ENCODE measurements around the gene ACAT1.
"Not testable (repeated sequence)": the region's sequence is repeated elsewhere in the genome, so short reads cannot be mapped to it uniquely, and the experiment has no call there.

The ACAT1 gene

DNA sequence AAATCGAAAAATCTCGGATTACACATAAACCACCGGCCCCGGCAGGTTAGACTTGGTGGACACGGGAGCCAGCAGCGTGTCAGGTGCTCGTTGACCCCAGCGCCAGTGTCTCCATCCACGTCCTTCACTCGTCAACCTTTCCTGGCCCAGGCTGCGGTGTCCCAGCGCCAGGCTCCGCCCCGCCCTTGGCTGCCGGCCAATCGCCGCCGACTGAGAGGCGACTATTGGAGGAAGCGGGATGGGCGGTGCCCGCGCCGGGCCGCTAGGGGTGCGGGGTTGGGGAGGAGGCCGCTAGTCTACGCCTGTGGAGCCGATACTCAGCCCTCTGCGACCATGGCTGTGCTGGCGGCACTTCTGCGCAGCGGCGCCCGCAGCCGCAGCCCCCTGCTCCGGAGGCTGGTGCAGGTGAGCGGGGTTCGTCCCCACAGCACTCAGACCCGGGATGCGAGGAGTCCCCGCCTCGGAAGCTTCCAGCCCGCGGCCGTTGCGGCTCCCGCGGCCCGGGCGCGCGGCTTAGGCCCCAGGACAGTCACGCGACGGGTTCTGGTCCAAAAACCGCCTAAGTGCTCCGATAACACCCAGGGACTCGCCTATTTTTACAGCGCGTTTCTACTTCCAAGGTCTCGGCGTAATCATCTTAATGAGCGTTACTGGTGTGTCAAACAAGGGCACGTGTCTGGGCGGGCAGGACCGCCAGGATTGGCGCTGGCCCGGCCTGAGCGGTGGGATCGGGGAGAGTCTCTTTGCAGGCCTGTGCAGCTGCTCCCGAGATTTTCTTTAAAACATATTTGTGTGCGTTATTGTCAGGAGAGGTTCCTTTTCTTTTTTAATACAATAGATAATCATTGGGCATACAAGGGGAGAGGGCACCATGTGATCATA lies at the start of gene ACAT1:
TSS of gene ACAT1 (plus strand) at position 294 of the 882 bp plus-strand sequence. CDS start at position 334, 40 bp downstream.
- DNase-seq (ENCODE audit: low read depth in 2 of 2) = peak; percentile 93 to 94

DNA sequence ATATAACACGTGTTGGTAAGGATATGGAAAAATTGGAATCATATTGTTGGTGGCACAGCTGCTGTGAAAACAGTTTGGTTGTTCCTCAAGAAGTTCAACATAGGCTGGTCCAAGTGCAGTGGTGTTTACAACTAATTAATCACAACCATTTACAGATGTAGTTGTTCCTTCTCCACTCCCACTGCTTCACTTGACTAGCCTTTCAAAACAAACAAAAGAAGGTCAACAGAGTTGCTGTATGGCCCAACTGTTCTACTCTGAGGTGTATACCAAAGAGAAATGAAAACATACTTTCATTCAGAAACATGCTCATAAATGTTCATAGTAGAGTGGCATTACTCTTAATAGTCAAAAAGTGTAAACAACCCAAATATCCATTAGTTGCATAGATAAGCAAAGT lies 36.6 kb upstream of the ACAT1 start:
- no peak for DNase-seq (ENCODE audit: low read depth in 2 of 2)

DNA sequence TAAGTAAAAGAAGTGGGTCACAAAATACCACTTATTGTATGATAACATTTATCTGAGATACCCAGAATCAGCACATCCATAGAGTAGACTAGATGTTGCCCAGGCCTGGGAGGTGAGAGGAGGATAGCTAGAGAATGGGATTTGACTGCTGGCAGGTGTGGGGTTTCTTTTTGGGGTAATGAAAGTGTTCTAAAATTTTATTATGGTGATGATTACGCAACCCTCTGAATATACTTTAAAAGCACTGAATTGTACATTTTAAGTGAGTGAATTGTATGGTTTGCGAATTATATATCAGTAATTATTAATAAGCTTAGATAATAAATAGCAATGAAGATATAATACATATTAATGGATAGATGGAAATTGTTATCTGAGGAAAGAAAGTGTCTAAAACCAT lies 35.7 kb upstream of the ACAT1 start:
- DNase-seq (ENCODE audit: low read depth in 2 of 2) = no peak

DNA sequence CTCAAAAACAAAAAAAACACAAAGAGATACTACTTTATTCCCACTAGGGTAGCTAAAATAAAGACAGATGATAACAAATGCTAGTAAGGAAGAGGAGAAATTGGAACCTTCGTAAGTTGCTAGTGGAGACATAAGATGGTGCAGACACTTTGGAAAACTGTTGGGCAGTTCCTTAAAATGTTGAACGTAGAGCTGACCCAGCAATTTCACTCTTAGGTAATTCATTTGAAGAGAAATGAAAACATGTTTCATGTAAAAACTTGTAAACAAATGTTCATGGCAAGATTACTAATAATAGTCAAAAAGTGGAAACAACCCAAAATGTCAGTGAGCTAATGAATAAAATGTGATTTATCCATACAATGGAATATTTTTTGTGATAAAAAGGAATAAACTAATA lies 29.2 kb upstream of the ACAT1 start:
- no peak for DNase-seq (ENCODE audit: low read depth in 2 of 2)

- DNase-seq (ENCODE audit: low read depth in 2 of 2) = no peak
Observed at GRCh38 chr11:108093128-108093904, 28.1 kb upstream of the ACAT1 start.

DNA sequence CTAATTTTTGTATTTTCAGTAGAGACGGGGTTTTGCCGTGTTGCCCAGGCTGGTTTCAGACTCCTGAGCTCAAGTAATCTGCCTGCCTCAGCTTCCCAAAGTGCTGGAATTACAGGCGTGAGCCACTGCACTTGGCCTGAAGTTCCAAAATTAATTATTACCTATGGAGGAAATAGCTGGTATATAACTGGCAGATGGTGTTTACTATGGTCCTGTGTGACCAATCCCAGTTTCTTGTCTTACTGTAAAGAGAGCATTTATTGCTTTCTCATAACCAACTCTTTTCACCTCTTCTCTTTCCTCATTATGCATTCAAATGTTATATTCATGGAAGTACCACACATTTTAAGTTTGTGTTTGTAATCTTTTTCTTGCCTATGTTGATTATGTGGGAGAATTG lies 24.2 kb upstream of the ACAT1 start:
- no peak for DNase-seq (ENCODE audit: low read depth in 2 of 2)

DNA sequence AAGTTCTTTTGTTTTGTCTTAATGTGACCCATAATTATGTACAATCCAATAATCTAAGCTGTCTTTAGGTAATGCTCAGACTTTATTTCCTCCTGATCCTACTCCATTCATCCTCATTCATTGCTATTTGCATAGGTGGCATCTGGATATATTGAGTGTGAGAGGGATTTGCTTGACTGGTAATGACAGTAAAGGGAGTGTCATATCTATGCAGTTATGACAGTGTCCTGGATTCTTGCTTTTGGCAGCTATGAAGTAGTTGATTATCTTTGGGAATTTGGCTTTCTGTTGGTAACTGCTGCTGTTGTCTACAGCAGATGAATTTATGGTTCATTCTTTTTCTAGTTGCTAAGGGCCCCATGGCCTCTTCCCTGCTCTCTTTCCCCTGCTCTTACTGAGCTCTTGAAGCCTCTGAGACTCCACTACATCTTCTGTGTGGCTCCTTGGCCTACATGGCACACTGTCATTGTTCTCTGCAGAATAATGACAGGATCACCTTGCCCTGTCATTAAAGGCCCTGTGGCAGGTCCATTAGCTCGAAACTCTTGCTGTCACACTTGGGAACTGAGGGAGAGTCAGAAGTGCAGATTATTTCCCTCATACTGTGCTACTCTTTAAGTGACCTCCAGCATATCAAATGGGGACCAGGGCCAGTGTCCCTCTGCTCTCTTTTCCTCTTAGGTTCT lies 20.1 kb upstream of the ACAT1 start:
- no peak for DNase-seq (ENCODE audit: low read depth in 2 of 2)

GRCh38 chr11:108111126-108111525 lies 10.2 kb upstream of the ACAT1 start:
- DNase-seq (ENCODE audit: low read depth in 2 of 2) = no peak

- DNase-seq (ENCODE audit: low read depth in 2 of 2) = no peak
Observed at GRCh38 chr11:108112057-108112456, 9.3 kb upstream of the ACAT1 start.

- no peak for DNase-seq (ENCODE audit: low read depth in 2 of 2)
Observed at GRCh38 chr11:108115500-108116140, 5.7 kb upstream of the ACAT1 start.

- no peak for DNase-seq (ENCODE audit: low read depth in 2 of 2)
Observed at GRCh38 chr11:108117746-108118371, 3.5 kb upstream of the ACAT1 start.

DNA sequence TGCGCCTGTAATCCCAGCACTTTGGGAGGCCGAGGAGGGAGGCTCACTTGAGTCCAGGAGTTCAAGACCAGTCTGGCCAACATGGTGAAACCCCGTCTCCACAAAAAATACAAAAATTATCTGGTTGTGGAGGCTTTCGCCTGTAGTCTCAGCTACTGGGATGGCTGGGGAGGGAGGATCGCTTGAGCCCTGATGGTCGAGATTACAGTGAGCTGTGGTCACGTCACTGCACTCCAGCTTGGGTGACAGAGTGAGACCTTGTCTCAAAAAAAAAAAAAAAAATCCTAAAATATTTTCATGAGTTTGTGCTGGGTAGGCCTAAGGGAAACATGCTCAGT lies 462 bp upstream of the ACAT1 start:
- not testable (repeated sequence) for DNase-seq (ENCODE audit: low read depth in 2 of 2)

GRCh38 chr11:108122166-108122628 lies 830 bp downstream of the ACAT1 start:
- no peak for DNase-seq (ENCODE audit: low read depth in 2 of 2)

DNA sequence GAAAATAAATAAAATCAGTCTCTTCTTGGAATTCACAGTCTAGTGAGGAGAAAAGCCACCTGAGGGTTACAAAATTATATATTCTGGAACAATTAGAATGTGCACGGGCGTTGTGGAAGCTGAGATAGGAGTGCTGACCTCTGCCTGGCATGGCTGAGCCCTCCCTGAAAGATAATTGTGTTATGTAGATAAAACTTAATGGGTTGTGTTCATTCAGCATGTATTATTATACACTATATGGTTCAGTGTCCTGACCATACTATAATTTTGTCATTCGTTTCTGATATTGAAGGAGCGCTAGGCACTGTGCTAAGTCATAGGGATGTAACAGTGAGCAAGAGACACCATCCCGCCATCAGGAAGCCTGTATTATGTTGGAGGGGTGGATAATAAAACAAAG lies 3.7 kb downstream of the ACAT1 start:
- DNase-seq (ENCODE audit: low read depth in 2 of 2) = no peak

DNA sequence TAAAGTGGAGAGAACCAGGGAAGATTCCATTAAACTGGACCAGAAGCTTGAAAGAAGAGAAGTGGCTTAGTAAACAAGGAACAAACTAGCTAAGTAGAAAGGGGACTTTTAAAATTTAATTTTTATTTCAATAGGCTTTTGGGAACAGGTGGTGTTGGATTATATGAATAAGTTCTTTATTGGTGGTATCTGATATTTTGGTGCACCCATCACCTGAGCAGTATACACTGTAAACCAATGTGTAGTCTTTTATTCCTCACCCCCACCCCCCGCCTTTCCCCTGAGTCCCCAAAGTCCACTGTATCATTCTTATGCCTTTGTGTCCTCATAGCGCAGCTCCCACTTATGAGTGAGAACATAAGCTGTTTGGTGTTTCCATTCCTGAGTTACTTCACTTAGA lies 7.4 kb downstream of the ACAT1 start:
- DNase-seq (ENCODE audit: low read depth in 2 of 2) = no peak

DNA sequence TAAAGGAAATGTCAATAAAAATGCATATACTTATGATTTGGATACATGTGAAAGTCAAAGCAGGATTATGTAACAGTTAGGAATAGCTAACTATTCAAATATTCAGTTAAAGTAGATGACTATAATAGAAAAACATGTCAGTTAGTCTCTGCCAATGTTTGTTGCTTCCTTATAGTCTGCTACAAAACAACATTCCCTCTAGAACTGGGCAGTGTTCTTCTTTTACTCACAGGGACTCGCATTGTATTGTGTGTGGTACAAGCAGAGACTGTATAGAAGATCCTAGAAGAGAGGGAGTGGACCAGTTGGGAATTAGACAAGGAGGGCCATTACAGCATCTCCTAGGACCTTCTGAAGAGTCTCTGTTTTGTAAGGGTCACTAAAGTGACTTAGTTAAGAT lies 10.6 kb downstream of the ACAT1 start:
- no peak for DNase-seq (ENCODE audit: low read depth in 2 of 2)

DNA sequence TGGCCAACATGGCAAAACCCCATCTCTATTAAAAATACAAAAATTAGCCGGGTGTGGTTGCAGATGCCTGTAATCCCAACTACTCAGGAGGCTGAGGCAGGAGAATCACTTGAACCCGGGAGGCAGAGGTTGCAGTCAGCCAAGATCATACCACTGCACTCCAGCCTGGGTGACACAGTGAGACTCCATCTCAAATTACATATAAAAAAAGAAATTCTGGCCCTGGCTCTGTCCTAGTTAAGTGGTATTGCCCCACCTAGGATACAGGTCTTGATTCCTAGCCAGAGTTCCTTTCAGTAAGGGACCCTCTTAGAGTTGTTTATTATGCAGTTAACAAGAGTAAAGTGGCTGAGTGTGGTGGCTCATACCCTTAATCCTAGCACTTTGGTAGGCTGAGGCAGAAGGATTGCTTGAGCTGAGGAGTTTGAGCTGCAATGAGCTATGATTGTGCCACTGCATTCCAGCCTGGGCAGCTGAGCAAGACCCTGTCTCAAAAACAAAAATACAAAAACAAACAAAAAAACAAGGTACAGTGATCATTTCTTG lies 11.7 kb downstream of the ACAT1 start:
- DNase-seq (ENCODE audit: low read depth in 2 of 2) = not testable (repeated sequence)

- peak in 1 of 2 donors; percentile 8 for DNase-seq (ENCODE audit: low read depth in 2 of 2)
Observed at GRCh38 chr11:108135845-108136544, 14.6 kb downstream of the ACAT1 start.

DNA sequence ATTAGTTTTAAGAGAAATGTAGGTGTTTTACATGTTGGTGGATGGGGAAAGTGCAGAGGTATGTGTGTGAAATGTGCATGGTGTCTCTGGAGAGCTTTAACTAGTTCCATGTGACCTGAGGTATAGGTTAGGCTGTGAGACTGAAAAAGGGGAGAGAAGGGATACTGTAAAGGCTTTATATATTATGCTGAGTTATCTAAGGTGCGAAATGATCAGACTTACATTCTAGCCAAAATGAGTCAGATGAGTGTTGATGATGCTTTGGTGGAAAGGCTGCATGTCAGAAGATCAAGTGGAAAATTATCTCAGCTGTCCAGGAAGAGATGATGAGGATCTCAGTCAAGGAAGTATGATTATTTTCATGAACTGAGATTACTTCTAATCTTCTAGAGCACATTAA lies 15.8 kb downstream of the ACAT1 start:
- DNase-seq (ENCODE audit: low read depth in 2 of 2) = no peak

DNA sequence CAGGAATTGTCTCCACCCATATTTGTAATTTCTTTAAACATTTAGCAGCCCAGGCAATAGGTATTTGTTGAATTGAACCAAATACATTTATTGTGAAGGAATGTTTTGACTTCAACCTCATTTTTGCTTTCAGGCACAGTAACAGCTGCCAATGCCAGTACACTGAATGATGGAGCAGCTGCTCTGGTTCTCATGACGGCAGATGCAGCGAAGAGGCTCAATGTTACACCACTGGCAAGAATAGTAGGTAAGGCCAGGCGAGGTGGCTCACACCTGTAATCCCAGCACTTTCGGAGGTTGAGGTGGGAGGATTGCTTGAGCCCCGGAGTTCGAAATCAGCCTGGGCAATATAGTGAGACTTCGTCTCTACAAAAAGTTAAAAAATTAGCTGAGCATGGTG lies 20.9 kb downstream of the ACAT1 start:
- no peak for DNase-seq (ENCODE audit: low read depth in 2 of 2)
